Subcutaneous abdominal adipose tissue (tissue), 5 donors: Measurements from ENCODE around the gene LIF.

Source experiments
- H3K27ac ChIP-seq: one replicate; pipeline ENCODE4 v1.7.0; 2013; ENCODE audit warnings: low read depth, mild to moderate bottlenecking, inconsistent platforms, low read length, moderate library complexity
- H3K27me3 ChIP-seq, 5 donors: one replicate each; pipeline ENCODE4 v1.7.0; 2013; ENCODE audit warnings: low read length in 5 of 5, inconsistent platforms in 1 of 5; ENCODE audit not compliant: control insufficient read depth in 5 of 5, insufficient read depth in 4 of 5
- H3K36me3 ChIP-seq, 5 donors: one replicate each; pipeline ENCODE4 v1.7.0; 2013; ENCODE audit warnings: low read length in 5 of 5; ENCODE audit not compliant: control insufficient read depth in 5 of 5, insufficient read depth in 5 of 5
- H3K4me1 ChIP-seq, 5 donors: one replicate each; pipeline ENCODE4 v1.7.0; 2013; ENCODE audit warnings: low read length in 5 of 5, mild to moderate bottlenecking in 3 of 5, moderate library complexity in 1 of 5; ENCODE audit not compliant: control insufficient read depth in 5 of 5, insufficient read depth in 5 of 5
- H3K4me3 ChIP-seq, 5 donors: one replicate each; pipeline ENCODE4 v1.7.0; 2013; ENCODE audit warnings: low read length in 5 of 5, low read depth in 1 of 5
- H3K9ac ChIP-seq, 5 donors: one replicate each; pipeline ENCODE4 v1.7.0; 2013; ENCODE audit warnings: low read length in 5 of 5, mild to moderate bottlenecking in 4 of 5, moderate library complexity in 3 of 5
- H3K9me3 ChIP-seq, 5 donors: one replicate each; pipeline ENCODE4 v1.7.0; 2013; ENCODE audit warnings: low read length in 5 of 5; ENCODE audit not compliant: control insufficient read depth in 5 of 5
- donor health status: healthy.
- donor health status: healthy.
- donor health status: healthy.
- donor health status: healthy.
- donor health status: healthy.

The LIF gene

DNA sequence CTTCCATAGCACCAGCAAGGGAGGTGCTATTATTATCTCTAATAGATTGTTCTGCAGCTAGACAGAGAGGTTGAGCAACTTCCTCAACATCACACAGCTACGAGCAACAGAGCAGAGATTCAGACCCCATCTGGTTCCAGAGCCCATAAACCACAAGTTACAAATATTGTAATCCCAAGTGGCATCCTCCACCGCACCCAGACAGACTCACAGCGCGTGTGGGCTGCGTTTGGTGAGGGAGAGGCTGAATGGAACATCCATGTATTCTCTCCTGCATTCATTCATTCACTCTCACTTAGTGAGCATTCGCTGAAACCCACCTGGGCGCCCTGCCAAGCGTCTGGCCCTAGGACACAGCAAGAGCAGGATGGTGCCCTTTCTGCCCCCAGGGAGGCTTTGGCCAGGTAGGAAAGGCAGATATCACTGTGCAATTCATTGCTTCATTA is 33.5 kb downstream of the LIF start:
- H3K27ac ChIP-seq, result no peak overlapping the region
- H3K9ac ChIP-seq, result peak overlapping the region in 1 of 5 donors; percentile 11
- no peaks in the 10 kb centered on the region for H3K36me3 ChIP-seq
- H3K4me1 ChIP-seq, result peaks cover 4 to 28% (median 19%) of the 10 kb centered on the region in 5 donors
- peaks cover 0 to 36% (median 18%) of the 10 kb centered on the region in 5 donors for H3K27me3 ChIP-seq
- no peaks in the 10 kb centered on the region for H3K9me3 ChIP-seq
- peak overlapping the region in 1 of 5 donors; percentile 0 for H3K4me3 ChIP-seq

DNA sequence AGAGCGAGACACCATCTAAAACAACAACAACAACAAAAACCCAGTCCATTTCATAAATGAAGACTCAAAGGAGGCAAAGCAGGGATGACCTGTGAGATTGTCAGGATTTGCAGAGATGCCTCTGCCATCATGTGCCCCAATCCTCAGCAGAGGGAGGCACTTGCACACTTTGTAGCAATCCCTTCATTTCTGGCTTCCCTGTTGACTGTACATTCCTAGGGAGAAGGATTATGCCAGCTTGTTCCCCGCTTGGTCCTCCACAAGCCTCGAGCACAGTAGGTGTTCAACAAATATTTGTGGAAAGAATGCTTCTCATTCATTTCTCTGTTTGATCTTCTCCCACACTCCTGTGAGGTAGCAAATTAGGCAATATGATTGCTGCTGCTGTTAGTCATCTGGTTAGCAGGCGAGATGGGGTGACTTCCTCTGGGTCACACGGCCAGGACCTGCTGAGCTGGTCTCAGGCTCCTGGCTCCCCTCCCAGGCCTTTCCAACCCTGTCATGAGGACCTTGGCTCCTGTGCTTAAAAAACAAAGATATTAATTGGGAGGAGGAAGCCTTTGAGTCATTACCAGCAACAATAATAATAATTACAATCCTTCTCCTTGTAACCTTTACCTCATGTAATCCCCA is 34.1 kb downstream of the LIF start:
- Histone ChIP-seq H3K9me3 (no peaks in the 10 kb centered on the region), H3K36me3 (no peaks in the 10 kb centered on the region), H3K4me1 (peaks cover 4 to 28% (median 20%) of the 10 kb centered on the region in 5 donors), H3K9ac (no peak overlapping the region), H3K27me3 (peaks cover 0 to 37% (median 18%) of the 10 kb centered on the region in 5 donors), H3K27ac (no peak overlapping the region), H3K4me3 (no peak overlapping the region)

DNA sequence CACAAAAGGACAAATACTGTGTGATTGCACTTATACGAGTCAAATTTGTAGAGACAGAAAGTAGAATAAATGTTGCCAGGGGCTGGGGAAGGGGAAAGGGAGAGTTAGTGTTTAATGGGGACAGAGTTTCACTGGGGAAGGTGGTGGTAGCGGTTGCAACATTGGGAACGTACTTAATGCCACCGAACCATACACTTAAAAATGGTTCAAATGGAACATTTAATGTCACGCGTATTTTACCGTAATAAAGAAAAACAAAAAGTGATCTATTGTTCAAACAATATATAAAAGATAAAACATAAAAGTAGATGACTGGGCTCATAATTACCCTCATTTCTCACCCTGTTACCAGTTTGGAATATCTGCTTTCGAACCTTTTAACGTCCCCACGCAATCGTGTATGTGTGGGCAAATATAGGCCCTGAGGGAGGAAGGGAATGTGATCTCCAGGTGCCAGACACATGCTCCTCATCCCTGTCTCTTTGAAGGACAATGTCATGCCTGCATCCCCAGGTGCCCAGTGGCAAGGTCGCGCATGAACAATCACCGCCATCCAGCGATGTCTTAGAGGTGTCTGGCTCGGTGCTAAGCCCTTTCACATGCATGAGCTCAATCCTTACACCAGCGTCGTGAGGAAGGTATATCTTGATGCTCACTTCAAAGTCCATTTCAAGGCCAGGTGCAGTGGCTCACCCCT is 35.3 kb downstream of the LIF start:
- H3K4me3 ChIP-seq, result no peak overlapping the region
- H3K27ac ChIP-seq, result no peak overlapping the region
- H3K4me1 ChIP-seq, result peaks cover 4 to 31% (median 24%) of the 10 kb centered on the region in 5 donors
- H3K36me3 ChIP-seq, result no peaks in the 10 kb centered on the region
- H3K9me3 ChIP-seq, result no peaks in the 10 kb centered on the region
- no peak overlapping the region for H3K9ac ChIP-seq
- H3K27me3 ChIP-seq, result peaks cover 0 to 46% (median 18%) of the 10 kb centered on the region in 5 donors

DNA sequence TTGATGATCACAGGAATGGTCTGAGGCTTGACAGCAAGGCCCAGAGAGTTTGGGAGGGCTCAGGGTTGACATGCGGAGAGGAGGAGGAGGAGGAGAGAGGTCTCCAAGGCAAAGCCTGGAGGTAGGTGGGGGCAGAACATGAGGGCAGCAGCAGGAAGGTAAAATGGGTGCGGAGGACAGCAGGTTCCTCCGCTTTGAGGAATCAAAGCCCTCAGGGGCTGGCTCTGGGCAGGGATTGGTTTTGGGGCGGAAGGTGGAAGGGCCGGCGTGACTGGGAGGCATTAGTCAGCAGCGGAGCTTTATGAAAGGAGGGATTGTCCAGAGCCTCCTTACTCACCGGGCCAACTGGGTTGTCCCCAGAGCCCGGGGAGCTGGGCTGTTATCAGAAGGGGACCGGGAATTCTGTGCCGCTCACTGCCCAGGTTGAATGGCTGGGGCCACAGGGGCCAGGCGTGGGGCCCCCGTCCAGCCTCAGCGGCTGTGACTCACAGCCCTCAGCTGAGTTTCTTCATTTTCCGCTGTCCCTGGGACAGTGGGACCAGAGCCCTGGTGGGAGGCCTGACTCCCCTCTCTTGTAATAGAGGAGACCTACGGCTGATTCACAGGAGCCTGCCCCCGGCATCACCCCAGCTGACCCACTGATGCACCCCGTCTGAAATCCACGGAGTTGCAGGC is 36.2 kb downstream of the LIF start:
- no peaks in the 10 kb centered on the region for H3K9me3 ChIP-seq

DNA sequence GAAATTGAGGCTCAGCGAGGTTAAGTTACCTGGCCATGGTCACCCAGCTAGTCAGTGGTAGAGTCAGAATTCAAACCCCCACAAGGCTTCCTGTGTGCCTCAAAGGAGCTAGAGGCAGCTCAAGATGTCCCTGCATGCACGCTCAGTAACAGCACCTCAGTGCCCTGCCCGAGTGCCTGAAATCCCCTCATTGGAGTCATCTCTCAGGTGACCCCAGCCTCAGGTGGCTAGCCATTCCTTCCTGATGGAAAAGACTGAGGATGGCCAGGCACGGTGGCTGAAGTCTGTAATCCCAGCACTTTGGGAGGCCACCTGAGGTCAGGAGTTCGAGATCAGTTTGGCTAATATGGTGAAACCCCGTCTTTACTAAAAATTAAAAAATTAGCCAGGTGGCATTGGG is 36.9 kb downstream of the LIF start:
- H3K9me3 ChIP-seq, result no peaks in the 10 kb centered on the region
- H3K4me3 ChIP-seq, result no peak overlapping the region
- peak overlapping the region; percentile 77 for H3K27ac ChIP-seq
- peaks cover 17 to 48% (median 40%) of the 10 kb centered on the region in 5 donors for H3K4me1 ChIP-seq
- H3K36me3 ChIP-seq, result no peaks in the 10 kb centered on the region
- H3K9ac ChIP-seq, result no peak overlapping the region
- peaks cover 0 to 47% (median 15%) of the 10 kb centered on the region in 5 donors for H3K27me3 ChIP-seq

More for the DNA sequence above, 36.2 kb downstream of the LIF start:
- Histone ChIP-seq H3K27me3 (peaks cover 0 to 51% (median 18%) of the 10 kb centered on the region in 5 donors), H3K9ac (no peak overlapping the region), H3K36me3 (no peaks in the 10 kb centered on the region), H3K4me3 (no peak overlapping the region), H3K27ac (no peak overlapping the region), H3K4me1 (peaks cover 9 to 40% (median 33%) of the 10 kb centered on the region in 5 donors)

DNA sequence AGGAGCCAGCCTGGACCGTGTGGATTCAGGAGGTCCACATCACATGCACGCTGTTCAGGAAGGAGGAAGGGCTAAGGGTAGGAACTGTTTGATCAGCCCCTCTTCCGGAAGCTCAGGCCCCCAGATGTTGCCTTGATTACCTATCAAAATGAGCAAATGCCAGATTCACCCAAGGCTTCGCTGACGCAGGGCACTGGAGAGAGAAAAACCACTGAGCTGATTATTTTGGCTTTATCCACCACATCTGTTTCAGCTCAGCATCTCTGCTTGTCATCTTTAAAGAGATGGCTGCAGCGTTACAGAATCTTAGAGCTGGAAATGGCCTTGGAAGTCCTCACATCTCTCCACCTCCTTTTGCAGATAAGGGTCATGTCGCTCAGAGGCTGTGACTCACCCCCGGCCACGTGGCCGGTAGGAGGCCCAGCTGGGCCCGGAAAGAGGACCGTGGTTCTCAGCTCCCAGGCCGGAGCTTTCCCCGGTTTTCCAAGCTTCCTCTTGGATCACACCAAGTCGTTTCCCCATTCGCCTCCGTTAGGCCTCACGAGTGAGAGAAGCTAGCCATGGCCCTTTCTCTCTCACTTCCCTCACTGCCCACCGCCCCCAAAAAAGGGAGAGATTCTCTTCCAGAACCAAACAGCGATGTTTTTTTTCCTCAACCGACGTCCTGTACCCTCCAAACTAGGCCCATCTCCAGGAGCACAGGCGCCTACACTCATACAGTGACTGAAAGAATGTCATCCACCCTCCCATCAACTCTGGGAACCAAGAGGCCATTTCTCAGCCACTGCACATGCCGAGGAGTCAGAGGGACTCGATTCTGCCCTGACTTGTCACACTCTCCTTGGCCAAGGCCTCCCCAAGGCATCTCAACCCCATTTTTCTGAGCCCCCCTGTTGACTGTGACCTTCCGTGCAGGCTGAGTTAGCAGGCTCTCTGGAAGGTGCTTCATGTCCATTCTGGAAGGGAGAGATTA is 37.6 kb downstream of the LIF start:
- no peaks in the 10 kb centered on the region for H3K9me3 ChIP-seq
- peaks cover 19 to 52% (median 44%) of the 10 kb centered on the region in 5 donors for H3K4me1 ChIP-seq
- no peak overlapping the region for H3K9ac ChIP-seq
- peak overlapping the region; percentile 77 for H3K27ac ChIP-seq
- H3K27me3 ChIP-seq, result peaks cover 0 to 46% (median 15%) of the 10 kb centered on the region in 5 donors
- no peaks in the 10 kb centered on the region for H3K36me3 ChIP-seq
- H3K4me3 ChIP-seq, result no peak overlapping the region

DNA sequence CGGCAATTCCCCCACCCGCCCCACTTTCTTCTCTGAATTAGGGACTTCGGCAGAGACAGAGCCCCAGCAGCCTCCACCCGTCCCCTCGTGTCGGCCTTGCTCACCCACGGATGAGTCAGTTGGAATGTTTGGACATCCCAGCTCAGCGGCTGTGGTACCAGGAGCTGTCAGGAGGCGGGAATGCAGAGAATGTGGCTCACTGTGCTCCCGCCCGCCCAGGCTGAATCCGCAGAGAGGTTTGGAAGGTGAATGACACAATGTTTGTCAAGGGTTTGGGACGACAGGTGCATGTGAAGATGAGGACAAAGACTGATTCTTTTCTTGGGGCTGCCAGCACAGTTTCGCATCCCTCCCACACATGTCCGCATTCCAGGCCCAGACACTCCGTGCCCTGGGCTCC is 39.6 kb downstream of the LIF start:
- H3K9me3 ChIP-seq, result no peaks in the 10 kb centered on the region
- no peak overlapping the region for H3K9ac ChIP-seq
- peak overlapping the region; percentile 27 for H3K27ac ChIP-seq
- H3K36me3 ChIP-seq, result no peaks in the 10 kb centered on the region
- no peak overlapping the region for H3K4me3 ChIP-seq
- peaks cover 0 to 42% (median 14%) of the 10 kb centered on the region in 5 donors for H3K27me3 ChIP-seq
- peaks cover 16 to 37% (median 36%) of the 10 kb centered on the region in 5 donors for H3K4me1 ChIP-seq

DNA sequence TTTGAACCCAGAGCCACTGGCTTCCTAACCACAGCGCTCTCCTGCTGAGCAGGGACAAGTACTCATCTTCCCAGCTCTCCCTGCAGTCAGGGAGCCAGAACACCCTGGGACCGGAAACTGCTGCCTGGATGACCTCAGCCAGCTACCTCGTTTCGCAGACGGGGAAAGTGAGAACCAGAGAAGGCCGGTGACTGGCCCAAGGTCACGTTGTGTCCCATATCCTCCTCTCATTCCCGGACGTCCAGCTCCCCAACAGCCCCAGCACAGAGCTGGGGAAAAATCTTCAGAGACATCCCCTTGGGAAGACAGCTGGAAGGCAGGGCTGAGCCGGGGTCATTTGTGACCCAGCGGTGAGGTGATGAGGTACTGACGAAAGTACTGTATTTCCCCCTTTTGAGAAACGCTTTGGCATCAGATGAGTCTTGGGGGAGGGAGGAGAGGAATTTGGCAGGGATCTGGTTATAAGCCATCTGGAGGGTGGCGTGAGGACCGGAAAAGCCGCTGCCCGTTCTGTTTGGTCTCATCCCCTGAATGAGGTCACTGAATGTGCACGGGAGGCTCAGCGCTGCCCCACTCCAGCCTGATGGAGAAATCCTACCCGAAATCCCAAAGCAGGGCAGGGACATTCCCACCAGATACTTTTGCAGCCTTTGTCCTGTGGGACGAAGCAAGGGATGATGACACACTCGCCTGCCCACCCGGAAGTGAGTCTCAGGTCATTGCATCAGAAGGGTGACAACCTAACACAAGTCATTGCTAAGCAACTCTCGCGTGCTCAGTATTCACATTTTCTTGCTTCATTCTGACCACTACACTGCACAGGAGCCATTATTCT is 41.1 kb downstream of the LIF start:
- H3K4me3 ChIP-seq, result peak overlapping the region in 3 of 5 donors; percentile 13 to 27 (median 13)
- peaks cover 0 to 39% (median 14%) of the 10 kb centered on the region in 5 donors for H3K27me3 ChIP-seq
- H3K4me1 ChIP-seq, result peaks cover 16 to 39% (median 36%) of the 10 kb centered on the region in 5 donors
- H3K9me3 ChIP-seq, result no peaks in the 10 kb centered on the region
- peak overlapping the region; percentile 27 for H3K27ac ChIP-seq
- H3K36me3 ChIP-seq, result no peaks in the 10 kb centered on the region
- peak overlapping the region in 2 of 5 donors; percentile 17 to 73 for H3K9ac ChIP-seq

DNA sequence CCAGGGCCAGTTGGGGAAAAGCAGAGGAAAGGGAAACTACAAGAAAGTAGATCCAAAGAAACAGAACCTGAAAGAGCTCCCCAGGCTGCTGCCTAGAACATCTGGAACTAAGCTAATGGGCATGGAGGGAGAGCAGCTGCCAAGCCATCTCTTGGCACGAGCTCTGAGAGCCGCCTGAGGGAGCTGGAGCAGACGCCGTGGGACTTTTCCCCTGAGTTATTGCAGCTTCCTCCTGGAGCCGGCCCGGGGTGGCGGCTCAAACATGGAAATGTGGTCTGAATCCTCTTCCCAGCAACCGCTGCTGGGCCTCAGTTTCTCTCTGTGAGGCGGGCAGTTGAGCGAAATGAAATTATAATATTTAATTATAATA is 41.8 kb downstream of the LIF start:
- Histone ChIP-seq H3K4me1 (peaks cover 16 to 39% (median 36%) of the 10 kb centered on the region in 5 donors), H3K27ac (peak overlapping the region; percentile 62), H3K9ac (peak overlapping the region in 2 of 5 donors; percentile 17 to 37), H3K4me3 (no peak overlapping the region), H3K9me3 (no peaks in the 10 kb centered on the region), H3K27me3 (peaks cover 0 to 35% (median 13%) of the 10 kb centered on the region in 5 donors), H3K36me3 (no peaks in the 10 kb centered on the region)
